ENCODE data around the gene ERCC3.

ERCC3 gene

GRCh38 chr2:127326289-127326945 lies 32.5 kb upstream of the ERCC3 start:
- no peaks in the 10 kb centered on the region for H3K36me3 ChIP-seq (ENCODE audit: control insufficient read depth, insufficient read depth, low read length)
- no peak overlapping the region for H3K4me3 ChIP-seq (ENCODE audit: low read depth, low read length)
- no peaks in the 10 kb centered on the region for H3K4me1 ChIP-seq
- H3K9me3 ChIP-seq (ENCODE audit: control insufficient read depth, low read length): no peaks in the 10 kb centered on the region
- no peak for TF ChIP-seq CTCF (IDR thresholded peaks at IDR 0.05)
- H3K9ac ChIP-seq: no peak overlapping the region
- no peaks in the 10 kb centered on the region for H3K79me2 ChIP-seq
- H3K4me2 ChIP-seq (ENCODE audit: low read length): no peak overlapping the region
- no peak overlapping the region for H3K27ac ChIP-seq
- H3K27me3 ChIP-seq (ENCODE audit: control insufficient read depth, insufficient read depth, low read length): no peaks in the 10 kb centered on the region
- no peak overlapping the region for H2AFZ ChIP-seq

GRCh38 chr2:127324635-127325034 lies 30.7 kb upstream of the ERCC3 start:
- Histone ChIP-seq H3K27me3 (ENCODE audit: control insufficient read depth, insufficient read depth, low read length) (no peaks in the 10 kb centered on the region), H3K9ac (no peak overlapping the region), H3K4me1 (no peaks in the 10 kb centered on the region), H3K4me2 (ENCODE audit: low read length) (no peak overlapping the region), H3K9me3 (ENCODE audit: control insufficient read depth, low read length) (no peaks in the 10 kb centered on the region), H3K36me3 (ENCODE audit: control insufficient read depth, insufficient read depth, low read length) (no peaks in the 10 kb centered on the region), H3K79me2 (no peaks in the 10 kb centered on the region), H3K27ac (no peak overlapping the region), H2AFZ (no peak overlapping the region), H3K4me3 (ENCODE audit: low read depth, low read length) (no peak overlapping the region)
- TF ChIP-seq CTCF (IDR thresholded peaks at IDR 0.05): peak; percentile 61

GRCh38 chr2:127321303-127321702 lies 27.4 kb upstream of the ERCC3 start:
- no peak overlapping the region for H2AFZ ChIP-seq
- no peak overlapping the region for H3K9ac ChIP-seq
- H3K4me3 ChIP-seq (ENCODE audit: low read depth, low read length): no peak overlapping the region
- no peak overlapping the region for H3K4me2 ChIP-seq (ENCODE audit: low read length)
- H3K27ac ChIP-seq: no peak overlapping the region
- no peaks in the 10 kb centered on the region for H3K36me3 ChIP-seq (ENCODE audit: control insufficient read depth, insufficient read depth, low read length)
- H3K27me3 ChIP-seq (ENCODE audit: control insufficient read depth, insufficient read depth, low read length): no peaks in the 10 kb centered on the region
- H3K9me3 ChIP-seq (ENCODE audit: control insufficient read depth, low read length): no peaks in the 10 kb centered on the region
- H3K79me2 ChIP-seq: no peaks in the 10 kb centered on the region
- H3K4me1 ChIP-seq: no peaks in the 10 kb centered on the region
- no peak for TF ChIP-seq CTCF (IDR thresholded peaks at IDR 0.05)

GRCh38 chr2:127320586-127321275 lies 26.8 kb upstream of the ERCC3 start:
- Histone ChIP-seq H3K27me3 (ENCODE audit: control insufficient read depth, insufficient read depth, low read length) (no peaks in the 10 kb centered on the region), H3K4me2 (ENCODE audit: low read length) (no peak overlapping the region), H3K27ac (no peak overlapping the region), H3K36me3 (ENCODE audit: control insufficient read depth, insufficient read depth, low read length) (no peaks in the 10 kb centered on the region), H3K9me3 (ENCODE audit: control insufficient read depth, low read length) (no peaks in the 10 kb centered on the region), H3K9ac (no peak overlapping the region), H3K4me1 (no peaks in the 10 kb centered on the region), H3K79me2 (no peaks in the 10 kb centered on the region), H3K4me3 (ENCODE audit: low read depth, low read length) (no peak overlapping the region), H2AFZ (no peak overlapping the region)
- TF ChIP-seq CTCF (IDR thresholded peaks at IDR 0.05): no peak

GRCh38 chr2:127320067-127320466 lies 26.1 kb upstream of the ERCC3 start:
- Histone ChIP-seq H3K27ac (no peak overlapping the region), H2AFZ (no peak overlapping the region), H3K9ac (no peak overlapping the region), H3K79me2 (no peaks in the 10 kb centered on the region), H3K4me1 (no peaks in the 10 kb centered on the region), H3K9me3 (ENCODE audit: control insufficient read depth, low read length) (no peaks in the 10 kb centered on the region), H3K4me3 (ENCODE audit: low read depth, low read length) (no peak overlapping the region), H3K36me3 (ENCODE audit: control insufficient read depth, insufficient read depth, low read length) (no peaks in the 10 kb centered on the region), H3K4me2 (ENCODE audit: low read length) (no peak overlapping the region), H3K27me3 (ENCODE audit: control insufficient read depth, insufficient read depth, low read length) (no peaks in the 10 kb centered on the region)
- TF ChIP-seq CTCF (IDR thresholded peaks at IDR 0.05): no peak

Measured in parathyroid adenoma (tissue), 2 donors.